Fibroblast of villous mesenchyme (primary cell): ENCODE data around the gene FRMD4A. TPM values are rescaled to one million over a fixed set of nuclear protein-coding genes. Genes with fewer than 3 reads are reported as not detected.

Source experiments
- DNase-seq: peaks from one replicate; pipeline ENCODE4 v3.0.0-alpha.2; 2010; ENCODE audit warnings: low read depth
- H3K4me3 ChIP-seq: 2 replicates; pipeline ENCODE4 v1.5.1; 2011; ENCODE audit warnings: low read depth, mild to moderate bottlenecking, low read length
- CTCF ChIP-seq: IDR thresholded peaks from 2 replicates; pipeline ENCODE4 v1.5.1; 2012; ENCODE audit warnings: low read depth, mild to moderate bottlenecking, low read length; ENCODE audit not compliant: insufficient read depth
- total RNA-seq: library from RNA; depleted of rRNA; stranded (reverse); fragments of >200 nt; gene quantifications from 2 replicates; pipeline ENCODE4 v1.2.3, GENCODE V29; 2012

The FRMD4A gene
- total RNA-seq, 1 donor, result 40.2 TPM

DNA sequence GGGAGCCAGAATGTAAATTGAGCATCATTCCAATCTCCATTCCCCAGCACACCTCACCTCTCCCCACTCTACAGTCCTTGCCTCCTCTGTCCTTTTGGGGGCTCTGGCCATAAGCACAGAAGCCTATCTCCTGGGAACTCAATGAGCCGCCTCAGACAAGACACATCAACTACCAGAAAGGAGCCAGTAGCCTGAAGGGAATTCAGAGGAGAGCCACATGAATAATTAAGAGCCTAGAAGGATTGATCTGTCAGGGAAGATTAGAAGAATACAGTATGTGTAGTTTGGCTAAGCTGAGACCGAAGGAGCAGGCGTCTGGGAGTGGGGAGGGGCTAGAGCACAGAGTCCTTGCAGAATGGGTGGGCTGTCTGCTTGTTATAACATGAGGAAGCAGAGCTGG is 31.2 kb downstream of the FRMD4A start:
- no peak for DNase-seq
- TF ChIP-seq CTCF, result no peak
- H3K4me3 ChIP-seq, result no peak overlapping the region

DNA sequence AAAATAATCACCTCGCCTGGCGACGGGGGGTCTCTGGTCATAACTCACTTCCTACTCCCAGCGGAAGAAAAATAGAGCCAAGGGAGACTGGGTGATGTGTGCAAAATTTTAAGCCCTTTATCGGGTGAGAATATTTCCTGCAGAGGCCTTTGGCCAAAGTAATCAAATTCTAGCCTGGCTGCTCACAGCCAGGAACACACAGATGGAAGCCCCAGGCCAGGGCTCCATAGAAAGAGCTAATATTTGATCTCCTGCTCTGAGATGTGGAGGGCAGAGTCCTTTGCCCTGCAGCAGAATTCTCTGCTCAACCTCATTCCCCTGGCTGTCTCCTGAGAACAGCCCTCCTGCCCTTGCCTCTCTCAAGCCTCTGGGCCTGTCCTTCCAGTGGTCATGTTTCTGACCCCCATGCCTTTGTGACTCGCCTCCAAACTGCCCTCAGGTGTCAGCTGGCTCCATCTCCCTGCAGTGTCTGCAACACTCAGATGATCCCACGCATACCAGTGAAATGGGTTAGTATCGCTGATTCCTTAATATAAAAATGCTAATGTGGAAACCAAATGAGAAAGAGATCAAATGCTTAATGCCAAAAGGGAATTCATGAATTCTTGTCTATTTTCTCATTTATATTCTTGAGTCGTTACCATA is 34.5 kb downstream of the FRMD4A start:
- no peak for TF ChIP-seq CTCF
- DNase-seq, result no peak
- H3K4me3 ChIP-seq, result no peak overlapping the region

DNA sequence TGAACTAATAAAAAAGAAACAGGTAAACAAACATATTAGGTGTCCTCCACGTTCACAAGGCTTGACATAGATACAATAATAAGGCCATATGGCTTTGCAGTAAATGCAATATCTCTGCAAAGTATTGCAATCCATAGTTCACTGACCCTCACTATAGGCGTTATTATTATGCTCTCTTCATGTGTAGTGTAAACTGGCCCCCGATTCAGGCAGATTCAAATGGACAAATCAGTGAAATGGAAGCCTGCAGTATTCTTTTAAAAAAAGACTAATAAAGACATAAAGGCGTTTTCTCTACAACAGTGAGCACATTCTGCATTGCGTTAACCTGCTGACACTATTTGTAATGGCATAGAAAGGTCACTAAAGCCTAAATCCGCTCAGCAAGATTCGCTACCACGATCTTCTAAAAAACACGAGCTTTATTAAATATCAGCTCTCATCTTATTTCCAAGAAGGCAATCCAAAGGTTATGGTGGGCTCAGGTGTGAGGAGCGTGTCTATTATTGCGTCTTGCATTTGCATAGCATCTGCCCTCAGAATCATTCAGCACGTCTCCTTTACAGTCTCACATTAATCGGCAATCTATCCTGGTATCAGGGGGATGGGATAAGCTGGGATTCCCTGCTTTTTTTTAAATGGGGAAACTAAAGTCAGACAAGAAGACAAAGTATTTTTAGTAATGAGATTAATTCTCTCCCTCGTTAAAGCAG is 36.2 kb downstream of the FRMD4A start:
- no peak for DNase-seq
- no peak overlapping the region for H3K4me3 ChIP-seq
- TF ChIP-seq CTCF, result no peak

- H3K4me3 ChIP-seq, result no peak overlapping the region
- no peak for TF ChIP-seq CTCF
- DNase-seq, result no peak
These were observed 37.2 kb downstream of the FRMD4A start for GRCh38 chr10:14293526-14293925.

- TF ChIP-seq CTCF, result no peak
- no peak for DNase-seq
- no peak overlapping the region for H3K4me3 ChIP-seq
These were observed 39.4 kb downstream of the FRMD4A start for GRCh38 chr10:14291296-14291695.

GRCh38 chr10:14285941-14286560 is 44.7 kb downstream of the FRMD4A start:
- no peak for DNase-seq
- TF ChIP-seq CTCF, result no peak
- no peak overlapping the region for H3K4me3 ChIP-seq
